Suprapubic skin (tissue), 4 donors: ENCODE results near the gene EMILIN1. TPM values are rescaled to one million over a fixed set of nuclear protein-coding genes. Genes with fewer than 3 reads are reported as not detected.

Experiments
- DNase-seq, 2 donors: peaks; one replicate each; pipeline ENCODE4 v3.0.0-alpha.2; 2019; ENCODE audit warnings: low spot score in 2 of 2
- H3K27ac ChIP-seq: fragments of 200-600 bp; sonication (generic); one replicate; pipeline ENCODE4 v1.5.1; 2019
- H3K27me3 ChIP-seq: fragments of 200-600 bp; sonication (generic); one replicate; pipeline ENCODE4 v1.5.1; 2019
- H3K36me3 ChIP-seq: fragments of 200-600 bp; sonication (generic); one replicate; pipeline ENCODE4 v1.5.1; 2019
- H3K4me1 ChIP-seq: fragments of 200-600 bp; sonication (generic); one replicate; pipeline ENCODE4 v1.5.1; 2019
- H3K4me3 ChIP-seq: fragments of 200-600 bp; sonication (generic); one replicate; pipeline ENCODE4 v1.5.1; 2019; ENCODE audit warnings: mild to moderate bottlenecking
- H3K9me3 ChIP-seq: fragments of 200-600 bp; sonication (generic); one replicate; pipeline ENCODE4 v1.5.1; 2019
- CTCF ChIP-seq, 2 donors: fragments of 200-600 bp in 1 of 2; fragments of 450-650 bp in 1 of 2; sonication (generic) in 1 of 2; IDR thresholded peaks; one replicate each; pipeline ENCODE4 v1.5.1; 2016 to 2019; ENCODE audit warnings: antibody characterized with exemption in 2 of 2, mild to moderate bottlenecking in 1 of 2, moderate library complexity in 1 of 2
- EP300 ChIP-seq: sonication (generic); formaldehyde crosslinking; IDR thresholded peaks from one replicate; pipeline ENCODE4 v1.6.1; 2017; ENCODE audit warnings: antibody characterized with exemption
- POLR2A ChIP-seq, 2 donors: fragments of 450-650 bp; IDR thresholded peaks; one replicate each; pipeline ENCODE4 v1.6.1; 2017; ENCODE audit warnings: antibody characterized with exemption in 2 of 2, mild to moderate bottlenecking in 2 of 2, moderate library complexity in 2 of 2
- POLR2AphosphoS5 ChIP-seq, 3 donors: sonication (generic); formaldehyde crosslinking; IDR thresholded peaks; one replicate each; pipeline ENCODE4 v1.6.1; 2017; ENCODE audit warnings: antibody characterized with exemption in 3 of 3
- WGBS: methylation state at CpG from one replicate; pipeline ENCODE4 v1.1.5; 2018; 5-methylcytosine and 5-hydroxymethylcytosine counted together
- total RNA-seq, 4 donors: library from RNA; depleted of rRNA; stranded (reverse); fragments of >200 nt; gene quantifications; one replicate each; pipeline ENCODE4 v1.1.0, GENCODE V29; 2016

Gene EMILIN1
- total RNA-seq, 4 donors from 2014 or later, result 3.0 to 13.8 (median 5.8) TPM

DNA sequence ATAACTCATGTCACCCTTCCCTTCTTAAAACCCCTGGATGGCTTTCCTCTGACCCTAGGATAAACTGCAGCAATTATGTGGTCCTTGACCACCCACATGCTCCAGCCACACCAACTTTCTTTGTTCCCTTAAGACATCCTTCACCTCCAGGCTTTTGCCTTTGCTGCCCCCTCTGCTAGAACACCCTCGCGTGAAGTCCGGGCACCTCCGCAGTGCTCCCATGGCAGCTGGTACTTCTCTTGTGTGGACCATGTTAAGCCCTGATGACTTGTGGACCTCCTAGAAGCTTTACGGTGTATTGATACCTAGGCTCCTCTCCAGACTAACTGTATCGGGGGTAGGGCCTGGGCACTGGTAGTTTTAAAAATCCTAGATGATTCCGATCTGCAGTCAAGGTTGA, 44.4 kb downstream of the EMILIN1 start:
- DNase-seq, result no peak
- Histone ChIP-seq H3K27me3 (peaks cover 13% of the 10 kb centered on the region), H3K9me3 (no peaks in the 10 kb centered on the region), H3K4me3 (peak overlapping the region; percentile 60), H3K27ac (no peak overlapping the region), H3K36me3 (no peaks in the 10 kb centered on the region), H3K4me1 (peaks cover 27% of the 10 kb centered on the region)
- no peak for TF ChIP-seq POLR2A (IDR thresholded peaks at IDR 0.05)
- TF ChIP-seq POLR2AphosphoS5 (IDR thresholded peaks at IDR 0.05), result no peak
- no peak for TF ChIP-seq EP300
- TF ChIP-seq CTCF (IDR thresholded peaks at IDR 0.05), result no peak
- WGBS, result 89% methylated on average over 7 of the region's 7 CpGs

DNA sequence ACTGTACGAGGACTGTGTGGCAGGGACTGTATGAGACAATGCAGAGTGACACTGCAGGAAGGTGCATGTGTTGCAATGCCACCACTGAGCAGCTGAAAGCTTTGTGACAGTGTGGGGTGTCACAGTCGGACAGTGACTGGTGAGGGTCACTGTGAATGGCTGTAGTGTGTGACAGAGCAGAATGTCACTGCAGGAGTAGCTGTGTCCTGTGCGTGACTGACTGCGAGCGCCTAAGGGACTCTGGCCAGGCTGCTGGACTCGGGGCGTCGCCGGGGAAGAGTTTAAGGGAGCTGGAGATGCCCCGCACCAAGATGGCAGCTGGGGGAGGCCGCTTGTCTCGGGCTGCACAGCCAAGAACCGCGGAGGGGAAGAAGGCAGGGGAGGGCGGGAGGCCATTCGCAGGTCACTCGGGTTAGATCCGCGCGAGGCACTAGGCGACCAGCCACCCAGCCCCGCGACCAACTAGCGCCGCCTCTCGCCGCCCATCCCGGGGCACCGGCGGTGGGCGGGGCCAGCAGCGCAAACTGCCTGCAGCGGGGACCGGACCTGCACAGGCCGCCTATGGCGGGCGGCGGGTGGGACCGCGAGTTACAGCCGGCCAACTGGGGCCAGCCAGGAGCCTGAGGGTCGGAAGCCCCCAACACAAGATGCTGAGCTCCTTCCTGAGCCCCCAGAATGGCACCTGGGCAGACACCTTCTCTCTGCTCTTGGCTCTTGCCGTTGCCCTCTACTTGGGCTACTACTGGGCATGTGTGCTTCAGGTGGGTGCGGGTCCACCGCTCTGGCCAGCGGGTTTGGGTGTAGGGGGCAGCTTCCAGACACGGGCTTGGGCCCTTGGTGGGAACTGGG, 45.1 kb downstream of the EMILIN1 start, which contains the start of gene ABHD1:
Gene ABHD1, plus strand, starts transcription at position 514 of the 849 bp plus-strand sequence. Its CDS starts 134 bp downstream, at position 648.
- H3K9me3 ChIP-seq, result no peaks in the 10 kb centered on the region
- peaks cover 6% of the 10 kb centered on the region for H3K27me3 ChIP-seq
- H3K27ac ChIP-seq, result no peak within 1 kb of the TSS
- peaks cover 19% of the 10 kb centered on the region for H3K4me1 ChIP-seq
- 9% methylated on average over 9 of the region's 47 CpGs for WGBS
- TF ChIP-seq POLR2AphosphoS5 (IDR thresholded peaks at IDR 0.05), result no peak
- TF ChIP-seq POLR2A (IDR thresholded peaks at IDR 0.05), result no peak
- no peak for TF ChIP-seq EP300
- TF ChIP-seq CTCF (IDR thresholded peaks at IDR 0.05), result no peak
- peak in 1 of 2 donors; percentile 88 for DNase-seq
- peak within 1 kb of the TSS; percentile 60 for H3K4me3 ChIP-seq
- no peaks in the 10 kb centered on the region for H3K36me3 ChIP-seq

DNA sequence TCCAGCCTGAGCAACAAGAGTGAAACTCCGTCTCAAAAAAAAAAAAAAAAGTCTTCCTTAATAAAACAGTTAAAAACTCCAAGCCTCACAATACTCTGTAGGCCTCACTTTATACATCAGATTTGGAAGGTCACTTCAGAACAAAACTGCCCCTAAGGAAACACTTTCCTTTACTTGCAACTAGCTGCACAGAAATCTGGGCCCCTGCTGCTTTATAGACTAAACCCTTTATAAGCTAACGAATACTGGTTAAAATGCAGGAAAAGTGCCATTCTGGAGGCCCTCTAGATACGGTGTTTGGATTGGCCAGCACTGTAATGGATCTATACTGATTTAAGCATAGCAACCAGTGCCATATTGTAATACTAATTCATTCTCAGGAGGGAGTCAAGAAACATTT, 46.7 kb downstream of the EMILIN1 start:
- Histone ChIP-seq H3K9me3 (no peaks in the 10 kb centered on the region), H3K4me1 (peaks cover 14% of the 10 kb centered on the region), H3K4me3 (no peak overlapping the region), H3K36me3 (peaks cover 7% of the 10 kb centered on the region), H3K27me3 (no peaks in the 10 kb centered on the region), H3K27ac (no peak overlapping the region)
- TF ChIP-seq POLR2AphosphoS5 (IDR thresholded peaks at IDR 0.05), result no peak
- no peak for TF ChIP-seq POLR2A (IDR thresholded peaks at IDR 0.05)
- TF ChIP-seq EP300, result no peak
- no peak for TF ChIP-seq CTCF (IDR thresholded peaks at IDR 0.05)
- 92% methylated on average over 3 of the region's 3 CpGs for WGBS
- no peak for DNase-seq

- TF ChIP-seq EP300, result no peak
- no peak for TF ChIP-seq POLR2AphosphoS5 (IDR thresholded peaks at IDR 0.05)
- TF ChIP-seq CTCF (IDR thresholded peaks at IDR 0.05), result no peak
- no peak for TF ChIP-seq POLR2A (IDR thresholded peaks at IDR 0.05)
- WGBS, result 52% methylated on average over 5 of the region's 5 CpGs
- DNase-seq, result peak in 1 of 2 donors; percentile 6
Observed at GRCh38 chr2:27126252-27126710, 47.9 kb downstream of the EMILIN1 start.

More at GRCh38 chr2:27126252-27126710, 47.9 kb downstream of the EMILIN1 start:
- no peaks in the 10 kb centered on the region for H3K27me3 ChIP-seq
- H3K27ac ChIP-seq, result no peak overlapping the region
- peaks cover 14% of the 10 kb centered on the region for H3K4me1 ChIP-seq
- H3K4me3 ChIP-seq, result no peak overlapping the region
- peaks cover 19% of the 10 kb centered on the region for H3K36me3 ChIP-seq
- no peaks in the 10 kb centered on the region for H3K9me3 ChIP-seq
